Left ventricle myocardium superior (tissue), 1 donor: Measurements from ENCODE around the gene LMAN2L. TPM values are rescaled to one million over a fixed set of nuclear protein-coding genes. Genes with fewer than 3 reads are reported as not detected.

Experiments
- ATAC-seq: fragments of 200-7000 bp; cut with Tn5 transposase; one replicate; pipeline ENCODE4 v1.9.1; 2020; ENCODE audit warnings: mild to moderate bottlenecking, moderate library complexity
- DNase-seq: peaks from one replicate; pipeline ENCODE4 v3.0.0-alpha.2; 2020
- intact Hi-C: fragments of 100-400 bp; cut with micrococcal nuclease; formaldehyde crosslinking; loops from one replicate; pipeline ENCODE4 v1.11.0; 2022
- total RNA-seq: library from RNA; stranded (reverse); fragmentation: NEBNext Ultra II Directional; extraction: Animal tissue kit (Norgen Biotek cat#: 25700); gene quantifications from one replicate; pipeline ENCODE4 v1.2.1, GENCODE V29; 2021
- donor health status: DM: no; HTN: yes; CAD: no; lungs with severe emphysema.

Gene LMAN2L
- total RNA-seq, 1 donor from 2014 or later = 25.5 TPM

- intact Hi-C loops = no loop called here
- ATAC-seq = no peak
Observed at GRCh38 chr2:96726131-96726530, 13.7 kb downstream of the LMAN2L start.

GRCh38 chr2:96716388-96716787, 23.5 kb downstream of the LMAN2L start:
- DNase-seq = no peak
- intact Hi-C loops = no loop called here
- ATAC-seq = no peak

More at GRCh38 chr2:96726131-96726530, 13.7 kb downstream of the LMAN2L start:
- no peak for DNase-seq

- ATAC-seq = no peak
- intact Hi-C loops = no loop called here
Observed at GRCh38 chr2:96715658-96716057, 24.2 kb downstream of the LMAN2L start.

GRCh38 chr2:96710985-96711384, 28.9 kb downstream of the LMAN2L start:
- intact Hi-C loops = no loop called here
- DNase-seq (no peak), ATAC-seq (no peak)

More at GRCh38 chr2:96715658-96716057, 24.2 kb downstream of the LMAN2L start:
- DNase-seq = no peak

- DNase-seq = no peak
- no peak for ATAC-seq
- intact Hi-C loops = no loop called here
Observed at GRCh38 chr2:96703021-96703751, 36.7 kb downstream of the LMAN2L start.

GRCh38 chr2:96702098-96702785, 37.6 kb downstream of the LMAN2L start:
- intact Hi-C loops = no loop called here
- no peak for ATAC-seq
- no peak for DNase-seq

- no peak for DNase-seq
- ATAC-seq = no peak
- intact Hi-C loops = no loop called here
Observed at GRCh38 chr2:96701636-96702035, 38.2 kb downstream of the LMAN2L start.

GRCh38 chr2:96700086-96700485, 39.8 kb downstream of the LMAN2L start:
- ATAC-seq = no peak
- intact Hi-C loops = no loop called here
- no peak for DNase-seq

GRCh38 chr2:96699621-96700020, 40.2 kb downstream of the LMAN2L start:
- DNase-seq (no peak), ATAC-seq (no peak)
- intact Hi-C loops = no loop called here

GRCh38 chr2:96699021-96699420, 40.8 kb downstream of the LMAN2L start:
- DNase-seq (no peak), ATAC-seq (no peak)
- intact Hi-C loops = no loop called here

GRCh38 chr2:96698221-96698861, 41.5 kb downstream of the LMAN2L start:
- intact Hi-C loops = no loop called here
- ATAC-seq (no peak), DNase-seq (no peak)

GRCh38 chr2:96697476-96697875, 42.4 kb downstream of the LMAN2L start:
- ATAC-seq = no peak
- DNase-seq = no peak
- intact Hi-C loops = no loop called here

- intact Hi-C loops = no loop called here
- no peak for ATAC-seq
- DNase-seq = no peak
Observed at GRCh38 chr2:96695602-96696001, 44.3 kb downstream of the LMAN2L start.

GRCh38 chr2:96694816-96695455, 44.9 kb downstream of the LMAN2L start:
- intact Hi-C loops = no loop called here
- ATAC-seq (no peak), DNase-seq (no peak)

- ATAC-seq (no peak), DNase-seq (no peak)
- intact Hi-C loops = no loop called here
Observed at GRCh38 chr2:96694279-96694678, 45.6 kb downstream of the LMAN2L start.

GRCh38 chr2:96693286-96694200, 46.3 kb downstream of the LMAN2L start:
- DNase-seq = no peak
- ATAC-seq = no peak
- intact Hi-C loops = no loop called here

- intact Hi-C loops = no loop called here
- no peak for DNase-seq
- peak; percentile 38 for ATAC-seq
Observed at GRCh38 chr2:96692094-96692971, 47.5 kb downstream of the LMAN2L start.

GRCh38 chr2:96691022-96691612, 48.7 kb downstream of the LMAN2L start:
- no peak for DNase-seq
- intact Hi-C loops = no loop called here
- ATAC-seq = no peak
